GM11168 (cell line): ENCODE results near the gene KCNJ1.

ENCODE experiments used
- in situ Hi-C: fragments of 300-500 bp; cut with MboI; formaldehyde crosslinking; loops from one replicate; pipeline ENCODE4 v1.12.0; 2022; ENCODE audit warnings: low sequenced_read_pairs; ENCODE audit not compliant: unreplicated experiment

The KCNJ1 gene

GRCh38 chr11:128867277-128867676, at the start of gene KCNJ1:
Gene KCNJ1, minus strand, starts transcription at chr11:128867296. Its CDS starts 27,053 bp downstream, at chr11:128840243.
- in situ Hi-C loops: no loop called here

GRCh38 chr11:128916681-128917080, 49.6 kb upstream of the KCNJ1 start:
- in situ Hi-C loops: no loop called here

- in situ Hi-C loops: no loop called here
Measured at GRCh38 chr11:128916037-128916572, 49.0 kb upstream of the KCNJ1 start.

GRCh38 chr11:128915149-128915521, 48.0 kb upstream of the KCNJ1 start:
- in situ Hi-C loops: no loop called here

GRCh38 chr11:128914216-128915148, 47.4 kb upstream of the KCNJ1 start:
- in situ Hi-C loops: no loop called here

- in situ Hi-C loops: no loop called here
Measured at GRCh38 chr11:128913806-128914205, 46.7 kb upstream of the KCNJ1 start.

GRCh38 chr11:128911701-128912100, 44.6 kb upstream of the KCNJ1 start:
- in situ Hi-C loops: no loop called here

GRCh38 chr11:128911239-128911638, 44.1 kb upstream of the KCNJ1 start:
- in situ Hi-C loops: no loop called here

GRCh38 chr11:128910576-128910975, 43.5 kb upstream of the KCNJ1 start:
- in situ Hi-C loops: no loop called here

- in situ Hi-C loops: no loop called here
Measured at GRCh38 chr11:128909438-128910125, 42.5 kb upstream of the KCNJ1 start.

- in situ Hi-C loops: no loop called here
Measured at GRCh38 chr11:128908391-128909246, 41.5 kb upstream of the KCNJ1 start.

- in situ Hi-C loops: no loop called here
Measured at GRCh38 chr11:128907585-128907984, 40.5 kb upstream of the KCNJ1 start.

GRCh38 chr11:128906185-128907050, 39.3 kb upstream of the KCNJ1 start:
- in situ Hi-C loops: no loop called here

- in situ Hi-C loops: no loop called here
Measured at GRCh38 chr11:128905345-128906184, 38.5 kb upstream of the KCNJ1 start.

GRCh38 chr11:128904656-128905344, 37.7 kb upstream of the KCNJ1 start:
- in situ Hi-C loops: no loop called here

GRCh38 chr11:128904303-128904655, 37.2 kb upstream of the KCNJ1 start:
- in situ Hi-C loops: no loop called here

- in situ Hi-C loops: no loop called here
Measured at GRCh38 chr11:128903248-128904061, 36.4 kb upstream of the KCNJ1 start.
